KMS-11 (cell line): Measurements from ENCODE around the gene CRACDL.

ENCODE experiments used
- H2AFZ ChIP-seq: fragments of 200-600 bp; sonication (generic); 2 replicates; pipeline ENCODE4 v1.6.1; 2016; ENCODE audit warnings: antibody characterized with exemption, mixed run types, low read depth
- H3K27ac ChIP-seq: fragments of 200-600 bp; sonication (generic); 2 replicates; pipeline ENCODE4 v1.6.1; 2016; ENCODE audit warnings: mild to moderate bottlenecking, mixed run types
- H3K27me3 ChIP-seq: fragments of 200-600 bp; sonication (generic); 2 replicates; pipeline ENCODE4 v1.6.1; 2017; ENCODE audit warnings: mild to moderate bottlenecking, low read depth, mixed run types, moderate library complexity; ENCODE audit not compliant: insufficient read depth
- H3K36me3 ChIP-seq: fragments of 200-600 bp; sonication (generic); 2 replicates; pipeline ENCODE4 v1.6.1; 2017; ENCODE audit warnings: mild to moderate bottlenecking, mixed run types; ENCODE audit not compliant: insufficient read depth
- H3K4me1 ChIP-seq: fragments of 200-600 bp; sonication (generic); 2 replicates; pipeline ENCODE4 v1.6.1; 2016; ENCODE audit warnings: mild to moderate bottlenecking, low read depth, mixed run types; ENCODE audit not compliant: poor library complexity, severe bottlenecking
- H3K4me2 ChIP-seq: fragments of 200-600 bp; sonication (generic); 2 replicates; pipeline ENCODE4 v1.7.0; 2016; ENCODE audit warnings: mild to moderate bottlenecking, mixed run types
- H3K4me3 ChIP-seq: fragments of 200-600 bp; sonication (generic); IDR thresholded peaks from 2 replicates; pipeline ENCODE4 v1.6.1; 2017; ENCODE audit warnings: low read depth, low read length, mixed read lengths; ENCODE audit not compliant: insufficient read depth
- H3K79me2 ChIP-seq: fragments of 200-600 bp; sonication (generic); 2 replicates; pipeline ENCODE4 v1.6.1; 2016; ENCODE audit warnings: low read depth, mixed run types; ENCODE audit not compliant: insufficient read depth
- H3K9ac ChIP-seq: fragments of 200-600 bp; sonication (generic); 2 replicates; pipeline ENCODE4 v1.6.1; 2016; ENCODE audit warnings: mild to moderate bottlenecking, mixed run types
- H4K20me1 ChIP-seq: fragments of 200-600 bp; sonication (generic); 2 replicates; pipeline ENCODE4 v1.6.1; 2016; ENCODE audit warnings: mild to moderate bottlenecking, mixed run types; ENCODE audit not compliant: insufficient read depth
- CTCF ChIP-seq: fragments of 200-600 bp; sonication (generic); conservative IDR thresholded peaks from 2 replicates; pipeline ENCODE4 v1.6.1; 2017; ENCODE audit warnings: low read depth, mild to moderate bottlenecking, antibody characterized with exemption, low read length, moderate library complexity, mixed read lengths

The CRACDL gene

DNA sequence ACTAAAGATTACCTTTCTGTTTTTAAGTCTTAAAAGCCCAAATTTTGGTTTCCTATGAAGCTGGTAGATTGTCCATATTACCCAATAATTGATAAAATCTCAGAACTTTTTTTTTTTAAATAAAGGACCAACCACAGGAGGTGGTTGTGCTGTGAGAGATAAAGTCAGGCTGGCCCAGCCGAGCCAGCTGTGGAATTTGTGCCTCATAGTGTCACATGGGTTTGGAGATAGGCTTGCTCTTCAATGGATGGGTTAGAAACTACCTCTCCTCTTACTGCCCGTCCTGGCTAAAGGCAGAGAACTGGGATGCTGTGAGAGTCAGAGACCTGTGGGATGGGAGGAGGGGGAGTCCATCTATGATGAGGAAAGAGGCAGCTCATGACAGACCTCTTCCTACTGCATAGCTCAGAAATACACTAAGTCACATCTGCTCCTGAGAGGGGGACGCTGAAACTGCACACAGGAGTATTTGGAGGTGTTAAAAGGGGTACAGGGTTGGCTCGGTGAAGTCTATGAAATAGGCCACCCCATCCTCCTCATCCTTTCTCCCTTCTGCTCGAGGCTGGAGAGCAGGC lies 105.4 kb downstream of the CRACDL start:
- TF ChIP-seq CTCF: no peak
- Histone ChIP-seq H2AFZ (no peak overlapping the region), H3K79me2 (no peaks in the 10 kb centered on the region), H3K36me3 (no peaks in the 10 kb centered on the region), H3K4me2 (no peak overlapping the region), H3K9ac (no peak overlapping the region), H3K27ac (no peak overlapping the region), H3K4me1 (no peaks in the 10 kb centered on the region), H4K20me1 (no peaks in the 10 kb centered on the region), H3K4me3 (no peak overlapping the region), H3K27me3 (no peaks in the 10 kb centered on the region)

DNA sequence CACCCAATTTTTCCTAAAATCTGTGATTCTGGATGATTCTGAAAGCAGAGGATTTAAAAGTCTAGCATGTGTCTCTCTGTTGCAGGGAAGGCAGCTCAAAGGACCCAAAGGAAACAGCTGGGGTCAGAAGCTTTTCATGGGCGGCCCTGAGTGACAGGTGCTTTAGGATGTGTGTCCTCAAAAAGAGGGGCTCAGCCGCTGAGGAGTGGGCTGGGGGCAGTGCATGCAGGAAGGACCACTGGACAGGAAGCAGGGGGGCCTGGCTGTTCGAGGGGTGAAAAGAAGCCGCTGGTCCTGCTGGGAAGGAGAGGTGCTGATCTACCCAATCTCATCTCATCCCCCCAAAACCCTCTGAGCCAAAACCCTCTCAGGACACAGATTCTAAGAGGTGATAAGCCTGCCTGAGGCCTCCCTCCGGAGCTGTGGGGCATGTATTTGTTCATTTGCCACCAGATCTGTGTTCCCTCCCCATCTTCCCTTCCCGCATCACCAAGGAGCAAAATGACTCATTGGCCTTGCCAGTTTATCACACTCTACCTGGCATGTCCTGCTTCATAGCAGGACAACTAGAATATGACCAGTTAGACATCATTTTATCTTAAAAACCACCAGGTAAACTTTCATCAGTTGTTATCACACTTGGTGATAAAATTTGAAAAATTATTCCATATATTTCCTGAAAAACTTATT lies 106.3 kb downstream of the CRACDL start:
- no peak overlapping the region for H3K9ac ChIP-seq
- no peak for TF ChIP-seq CTCF
- no peak overlapping the region for H3K4me3 ChIP-seq
- no peak overlapping the region for H2AFZ ChIP-seq
- no peaks in the 10 kb centered on the region for H3K27me3 ChIP-seq
- H3K79me2 ChIP-seq: no peaks in the 10 kb centered on the region
- no peaks in the 10 kb centered on the region for H3K4me1 ChIP-seq
- no peaks in the 10 kb centered on the region for H3K36me3 ChIP-seq
- no peak overlapping the region for H3K27ac ChIP-seq
- H4K20me1 ChIP-seq: no peaks in the 10 kb centered on the region
- H3K4me2 ChIP-seq: no peak overlapping the region

DNA sequence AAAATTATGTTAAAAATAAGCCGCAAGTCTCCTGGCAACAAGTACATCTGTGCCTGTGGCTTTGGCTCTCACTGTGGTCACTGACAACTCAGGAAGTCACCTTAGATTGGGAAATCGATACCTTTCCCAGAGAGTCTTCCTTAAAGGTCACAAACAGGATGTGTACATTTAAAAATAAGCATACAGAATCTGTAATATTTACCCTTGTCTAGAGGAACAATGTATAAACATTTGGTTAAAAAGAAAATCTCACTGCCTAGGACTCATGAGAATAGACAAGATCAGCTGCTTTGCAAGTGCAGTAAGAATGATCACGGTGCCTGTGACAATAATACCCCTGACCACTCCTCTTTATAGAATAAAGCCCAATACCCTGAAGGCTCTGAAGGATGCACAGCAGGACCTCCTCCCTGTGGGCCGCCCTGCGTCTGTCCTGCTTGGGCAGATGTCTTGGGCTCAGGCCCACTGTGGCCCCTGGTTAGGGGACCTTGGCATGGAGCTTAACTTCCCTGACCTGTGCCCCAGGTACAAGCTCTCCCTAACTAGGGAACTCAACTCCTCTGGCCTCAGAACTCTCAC lies 107.1 kb downstream of the CRACDL start:
- Histone ChIP-seq H3K4me3 (no peak overlapping the region), H3K27ac (no peak overlapping the region), H3K79me2 (no peaks in the 10 kb centered on the region), H3K9ac (no peak overlapping the region), H3K4me1 (no peaks in the 10 kb centered on the region), H3K4me2 (no peak overlapping the region), H4K20me1 (no peaks in the 10 kb centered on the region), H2AFZ (no peak overlapping the region), H3K36me3 (no peaks in the 10 kb centered on the region), H3K27me3 (no peaks in the 10 kb centered on the region)
- no peak for TF ChIP-seq CTCF

GRCh38 chr2:98828369-98828744 lies 107.7 kb downstream of the CRACDL start:
- no peaks in the 10 kb centered on the region for H3K4me1 ChIP-seq
- no peak overlapping the region for H3K4me3 ChIP-seq

More at GRCh38 chr2:98828369-98828744, 107.7 kb downstream of the CRACDL start:
- TF ChIP-seq CTCF: no peak
- Histone ChIP-seq H3K27me3 (no peaks in the 10 kb centered on the region), H3K9ac (no peak overlapping the region), H3K4me2 (no peak overlapping the region), H3K36me3 (no peaks in the 10 kb centered on the region), H4K20me1 (no peaks in the 10 kb centered on the region), H2AFZ (no peak overlapping the region), H3K79me2 (no peaks in the 10 kb centered on the region), H3K27ac (no peak overlapping the region)
